Measurements from ENCODE around the gene TDP1. TPM values are rescaled to one million over a fixed set of nuclear protein-coding genes. Genes with fewer than 3 reads are reported as not detected.

The TDP1 gene
- total RNA-seq, 2 experiments from 2014 or later: 51.9 to 59.8 TPM

DNA sequence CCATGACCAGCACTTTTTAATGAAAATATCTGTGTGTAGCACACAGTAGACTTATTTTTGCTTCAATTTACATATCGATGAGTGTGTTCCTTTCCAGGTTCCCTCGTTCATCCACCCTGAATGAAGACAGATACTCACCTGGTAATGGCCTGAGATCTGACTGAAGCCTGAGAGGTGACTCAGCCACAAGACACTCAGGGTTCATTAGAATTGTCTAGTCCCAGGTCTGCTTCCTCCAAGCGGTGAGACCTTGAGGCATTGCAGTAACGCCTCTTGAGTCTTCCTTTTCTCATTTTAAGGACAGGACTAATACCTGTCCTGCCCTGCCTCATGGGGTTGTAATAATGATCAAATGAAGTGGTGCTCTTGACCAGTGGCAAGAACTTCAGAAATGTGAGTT lies 94.5 kb downstream of the TDP1 start:
- TF ChIP-seq, protein P1, sequence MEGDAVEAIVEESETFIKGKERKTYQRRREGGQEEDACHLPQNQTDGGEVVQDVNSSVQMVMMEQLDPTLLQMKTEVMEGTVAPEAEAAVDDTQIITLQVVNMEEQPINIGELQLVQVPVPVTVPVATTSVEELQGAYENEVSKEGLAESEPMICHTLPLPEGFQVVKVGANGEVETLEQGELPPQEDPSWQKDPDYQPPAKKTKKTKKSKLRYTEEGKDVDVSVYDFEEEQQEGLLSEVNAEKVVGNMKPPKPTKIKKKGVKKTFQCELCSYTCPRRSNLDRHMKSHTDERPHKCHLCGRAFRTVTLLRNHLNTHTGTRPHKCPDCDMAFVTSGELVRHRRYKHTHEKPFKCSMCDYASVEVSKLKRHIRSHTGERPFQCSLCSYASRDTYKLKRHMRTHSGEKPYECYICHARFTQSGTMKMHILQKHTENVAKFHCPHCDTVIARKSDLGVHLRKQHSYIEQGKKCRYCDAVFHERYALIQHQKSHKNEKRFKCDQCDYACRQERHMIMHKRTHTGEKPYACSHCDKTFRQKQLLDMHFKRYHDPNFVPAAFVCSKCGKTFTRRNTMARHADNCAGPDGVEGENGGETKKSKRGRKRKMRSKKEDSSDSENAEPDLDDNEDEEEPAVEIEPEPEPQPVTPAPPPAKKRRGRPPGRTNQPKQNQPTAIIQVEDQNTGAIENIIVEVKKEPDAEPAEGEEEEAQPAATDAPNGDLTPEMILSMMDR (IDR thresholded peaks at IDR 0.05): no peak
- Mint-ChIP-seq H3K27me3 (peaks cover 46% of the 10 kb centered on the region), H3K27ac (no peak overlapping the region), H3K36me3 (ENCODE audit: low read depth) (peaks cover 9% of the 10 kb centered on the region), H3K4me3 (no peak overlapping the region), H3K9me3 (no peaks in the 10 kb centered on the region), H3K4me1 (ENCODE audit: low read depth) (no peaks in the 10 kb centered on the region)
- ATAC-seq (ENCODE audit: poor library complexity) (no peak), DNase-seq (no peak)
- H3K36me3 ChIP-seq (ENCODE audit: insufficient read depth, low read length): peaks cover 4% of the 10 kb centered on the region
- ChIA-PET CTCF (no interaction called here), POLR2A (no interaction called here)
- no peaks in the 10 kb centered on the region for H3K4me1 ChIP-seq (ENCODE audit: insufficient read depth, low read length)
- no peak overlapping the region for H3K4me3 ChIP-seq (ENCODE audit: low read length)
- peaks cover 4 to 23% of the 10 kb centered on the region in 2 experiments for H3K27me3 ChIP-seq (ENCODE audit: control insufficient read depth in 1 of 2, insufficient read depth in 2 of 2, low read length in 2 of 2)
- no peak overlapping the region for H3K27ac ChIP-seq (ENCODE audit: low read depth in 1 of 2, low read length in 2 of 2)
- H3K9me3 ChIP-seq (ENCODE audit: control insufficient read depth in 1 of 2, insufficient read depth in 1 of 2, low read length in 2 of 2): no peaks in the 10 kb centered on the region
- intact Hi-C loops (cut with DNase I, micrococcal nuclease): no loop called here

DNA sequence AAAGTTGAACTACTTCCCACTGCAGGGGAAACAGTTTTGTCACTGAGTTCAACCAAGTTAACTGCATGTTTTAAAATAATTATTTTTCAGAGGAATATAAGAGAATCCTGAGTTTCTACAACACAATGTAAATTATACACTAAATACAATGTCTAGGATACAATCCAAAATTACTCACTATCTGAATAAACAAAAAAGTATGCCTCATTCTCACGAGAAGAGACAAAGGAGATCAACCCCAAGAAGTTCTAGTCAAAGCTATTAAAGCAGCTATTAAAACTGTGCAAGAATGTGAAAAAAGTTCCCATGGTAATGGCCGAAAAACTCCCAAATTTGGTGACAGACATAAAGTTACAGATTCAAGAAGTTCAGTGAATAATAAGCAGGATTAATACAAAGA lies 97.3 kb downstream of the TDP1 start:
- no peaks in the 10 kb centered on the region for H3K4me1 Mint-ChIP-seq (ENCODE audit: low read depth)
- POLR2A ChIA-PET: no interaction called here
- CTCF ChIA-PET: no interaction called here

DNA sequence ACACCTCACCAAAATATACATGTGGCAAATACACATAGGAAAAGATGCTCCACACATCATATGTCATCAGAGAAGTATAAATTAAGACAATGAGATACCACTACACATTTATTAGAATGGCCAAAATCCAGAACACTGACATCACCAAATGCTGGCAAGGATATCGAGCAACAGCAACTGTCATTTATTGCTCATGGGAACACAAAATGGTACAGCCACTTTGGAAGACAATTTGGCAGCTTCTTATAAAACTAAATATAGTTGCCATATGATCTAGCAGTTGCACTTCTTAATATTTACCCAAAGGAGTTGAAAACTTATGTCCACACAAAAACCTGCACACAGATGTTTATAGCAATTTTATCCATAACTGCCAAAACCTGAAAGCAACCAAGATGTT lies 99.1 kb downstream of the TDP1 start:
- H3K36me3 Mint-ChIP-seq (ENCODE audit: low read depth): no peaks in the 10 kb centered on the region
- no peaks in the 10 kb centered on the region for H3K9me3 Mint-ChIP-seq
- no peak overlapping the region for H3K27ac ChIP-seq (ENCODE audit: low read depth in 1 of 2, low read length in 2 of 2)
- peaks cover 88% of the 10 kb centered on the region for H3K27me3 Mint-ChIP-seq
- no peaks in the 10 kb centered on the region for H3K9me3 ChIP-seq (ENCODE audit: control insufficient read depth in 1 of 2, insufficient read depth in 1 of 2, low read length in 2 of 2)
- TF ChIP-seq, protein P1 (IDR thresholded peaks at IDR 0.05): no peak
- intact Hi-C loops (cut with DNase I, micrococcal nuclease): no loop called here
- DNase-seq: no peak
- H3K27me3 ChIP-seq (ENCODE audit: control insufficient read depth in 1 of 2, insufficient read depth in 2 of 2, low read length in 2 of 2): peaks cover 9 to 59% of the 10 kb centered on the region in 2 experiments
- POLR2A ChIA-PET: no interaction called here
- H3K4me3 Mint-ChIP-seq: no peak overlapping the region
- CTCF ChIA-PET: interaction anchor here (0.6 to 0.8 kb wide), 2 partner anchors 14 to 158 kb away, joined by 4 read pairs; no protein-coding TSS in a partner anchor
- no peak overlapping the region for H3K27ac Mint-ChIP-seq
- no peak for ATAC-seq (ENCODE audit: poor library complexity)
- no peak overlapping the region for H3K4me3 ChIP-seq (ENCODE audit: low read length)
- no peaks in the 10 kb centered on the region for H3K4me1 ChIP-seq (ENCODE audit: insufficient read depth, low read length)
- H3K36me3 ChIP-seq (ENCODE audit: insufficient read depth, low read length): no peaks in the 10 kb centered on the region
- H3K4me1 Mint-ChIP-seq (ENCODE audit: low read depth): peaks cover 6% of the 10 kb centered on the region

More for the DNA sequence above, 97.3 kb downstream of the TDP1 start:
- intact Hi-C loops (cut with DNase I, micrococcal nuclease): no loop called here
- H3K36me3 ChIP-seq (ENCODE audit: insufficient read depth, low read length): no peaks in the 10 kb centered on the region
- Mint-ChIP-seq H3K36me3 (ENCODE audit: low read depth) (no peaks in the 10 kb centered on the region), H3K4me3 (no peak overlapping the region), H3K27me3 (peaks cover 72% of the 10 kb centered on the region), H3K9me3 (no peaks in the 10 kb centered on the region), H3K27ac (no peak overlapping the region)
- no peak for DNase-seq
- H3K4me1 ChIP-seq (ENCODE audit: insufficient read depth, low read length): no peaks in the 10 kb centered on the region
- no peak for ATAC-seq (ENCODE audit: poor library complexity)
- TF ChIP-seq, protein P1 (IDR thresholded peaks at IDR 0.05): no peak
- no peak overlapping the region for H3K27ac ChIP-seq (ENCODE audit: low read depth in 1 of 2, low read length in 2 of 2)
- no peaks in the 10 kb centered on the region for H3K9me3 ChIP-seq (ENCODE audit: control insufficient read depth in 1 of 2, insufficient read depth in 1 of 2, low read length in 2 of 2)
- no peak overlapping the region for H3K4me3 ChIP-seq (ENCODE audit: low read length)
- peaks cover 9 to 43% of the 10 kb centered on the region in 2 experiments for H3K27me3 ChIP-seq (ENCODE audit: control insufficient read depth in 1 of 2, insufficient read depth in 2 of 2, low read length in 2 of 2)

Measured in CD4-positive, alpha-beta T cell (primary cell).